Neural progenitor cell (in vitro differentiated cells): ENCODE data around the gene NEURL4. TPM values are rescaled to one million over a fixed set of nuclear protein-coding genes. Genes with fewer than 3 reads are reported as not detected.

Source experiments
- DNase-seq: peaks from one replicate; pipeline ENCODE4 v3.0.0-alpha.2; 2016; ENCODE audit warnings: low spot score
- H2AFZ ChIP-seq: fragments of 200-600 bp; sonication (generic); replicated peaks from 2 replicates; pipeline ENCODE4 v1.6.1; 2016; ENCODE audit warnings: antibody characterized with exemption
- H3F3A ChIP-seq: fragments of 200-600 bp; sonication (generic); 2 replicates; pipeline ENCODE4 v1.6.1; 2016; ENCODE audit warnings: antibody characterized with exemption, low read depth
- H3K27ac ChIP-seq: fragments of 200-600 bp; sonication (generic); 2 replicates; pipeline ENCODE4 v1.5.1; 2016; ENCODE audit warnings: mild to moderate bottlenecking
- H3K27me3 ChIP-seq: fragments of 200-600 bp; sonication (generic); 2 replicates; pipeline ENCODE4 v1.6.1; 2016; ENCODE audit warnings: mild to moderate bottlenecking, moderate library complexity
- H3K36me3 ChIP-seq: fragments of 200-600 bp; sonication (generic); 2 replicates; pipeline ENCODE4 v1.5.1; 2016
- H3K4me1 ChIP-seq: fragments of 200-600 bp; sonication (generic); 2 replicates; pipeline ENCODE4 v1.6.1; 2016; ENCODE audit warnings: mixed run types
- H3K4me2 ChIP-seq: fragments of 200-600 bp; sonication (generic); 2 replicates; pipeline ENCODE4 v1.6.1; 2016
- H3K4me3 ChIP-seq: fragments of 200-600 bp; sonication (generic); 2 replicates; pipeline ENCODE4 v1.5.1; 2016
- H3K79me2 ChIP-seq: fragments of 200-600 bp; sonication (generic); 2 replicates; pipeline ENCODE4 v1.6.1; 2016; ENCODE audit warnings: low read depth
- H3K9ac ChIP-seq: fragments of 200-600 bp; sonication (generic); 2 replicates; pipeline ENCODE4 v1.6.1; 2016
- H3K9me3 ChIP-seq: fragments of 200-600 bp; sonication (generic); 2 replicates; pipeline ENCODE4 v1.5.1; 2016; ENCODE audit warnings: low read depth
- H4K20me1 ChIP-seq: fragments of 200-600 bp; sonication (generic); 2 replicates; pipeline ENCODE4 v1.6.1; 2016; ENCODE audit warnings: low read depth
- H3K27ac Mint-ChIP-seq: 3 replicates; pipeline ENCODE4 v1.8.0; 2021; ENCODE audit warnings: mixed read lengths
- H3K27me3 Mint-ChIP-seq: 2 replicates; pipeline ENCODE4 v1.8.0; 2022; ENCODE audit warnings: low read depth, mild to moderate bottlenecking, inconsistent platforms, moderate library complexity, mixed read lengths; ENCODE audit not compliant: insufficient read depth
- H3K36me3 Mint-ChIP-seq: 3 replicates; pipeline ENCODE4 v1.8.0; 2021; ENCODE audit warnings: mixed read lengths
- H3K4me1 Mint-ChIP-seq: 3 replicates; pipeline ENCODE4 v1.8.0; 2021; ENCODE audit warnings: mixed read lengths
- H3K4me3 Mint-ChIP-seq: 3 replicates; pipeline ENCODE4 v1.8.0; 2021; ENCODE audit warnings: mild to moderate bottlenecking, moderate library complexity, mixed read lengths
- H3K9me3 Mint-ChIP-seq: 3 replicates; pipeline ENCODE4 v1.8.0; 2020; ENCODE audit warnings: mixed read lengths
- CTCF ChIP-seq: fragments of 200-600 bp; sonication (generic); IDR thresholded peaks from 2 replicates; pipeline ENCODE4 v1.5.1; 2017; ENCODE audit warnings: antibody characterized with exemption, mild to moderate bottlenecking
- EZH2 ChIP-seq: fragments of 200-600 bp; sonication (generic); IDR thresholded peaks from 2 replicates; pipeline ENCODE4 v1.6.1; 2017; ENCODE audit warnings: antibody characterized with exemption, mild to moderate bottlenecking, moderate library complexity
- EZH2phosphoT487 ChIP-seq: fragments of 200-600 bp; sonication (generic); IDR thresholded peaks from 2 replicates; pipeline ENCODE4 v1.6.1; 2017; ENCODE audit warnings: antibody characterized with exemption
- total RNA-seq: library from RNA; depleted of rRNA; stranded (reverse); fragments of >200 nt; gene quantifications from 2 replicates; pipeline ENCODE4 v1.2.3, GENCODE V29; 2015; ENCODE audit warnings: low replicate concordance

Gene NEURL4
- total RNA-seq, 1 donor from 2014 or later: 5.1 TPM

- H3K27ac Mint-ChIP-seq: no peak overlapping the region
These were observed 18.7 kb upstream of the NEURL4 start for GRCh38 chr17:7347630-7348477.

GRCh38 chr17:7346761-7347614 is 17.9 kb upstream of the NEURL4 start:
- no peak overlapping the region for H3K27ac ChIP-seq
- no peaks in the 10 kb centered on the region for H3K9me3 ChIP-seq
- H3K36me3 ChIP-seq: no peaks in the 10 kb centered on the region
- no peak for DNase-seq
- peaks cover 9% of the 10 kb centered on the region for H3K27me3 Mint-ChIP-seq
- peak overlapping the region; percentile 68 for H3K4me3 Mint-ChIP-seq
- no peak overlapping the region for H3K9ac ChIP-seq
- H3F3A ChIP-seq: peaks cover 38% of the 10 kb centered on the region
- H3K9me3 Mint-ChIP-seq: no peaks in the 10 kb centered on the region
- peaks cover 9% of the 10 kb centered on the region for H3K4me1 ChIP-seq
- no peak overlapping the region for H3K4me2 ChIP-seq
- H3K4me1 Mint-ChIP-seq: peaks cover 22% of the 10 kb centered on the region
- H2AFZ ChIP-seq: no peak overlapping the region
- peaks cover 7% of the 10 kb centered on the region for H4K20me1 ChIP-seq
- peaks cover 8% of the 10 kb centered on the region for H3K27me3 ChIP-seq
- H3K36me3 Mint-ChIP-seq: no peaks in the 10 kb centered on the region
- no peaks in the 10 kb centered on the region for H3K79me2 ChIP-seq
- no peak for TF ChIP-seq EZH2phosphoT487
- no peak overlapping the region for H3K4me3 ChIP-seq
- no peak overlapping the region for H3K27ac Mint-ChIP-seq

More at GRCh38 chr17:7347630-7348477, 18.7 kb upstream of the NEURL4 start:
- Histone ChIP-seq H3K79me2 (no peaks in the 10 kb centered on the region), H4K20me1 (peaks cover 7% of the 10 kb centered on the region), H3K4me1 (peaks cover 9% of the 10 kb centered on the region), H3K9me3 (no peaks in the 10 kb centered on the region), H3K4me2 (no peak overlapping the region), H2AFZ (no peak overlapping the region), H3F3A (peaks cover 46% of the 10 kb centered on the region), H3K4me3 (no peak overlapping the region), H3K27ac (no peak overlapping the region), H3K27me3 (peaks cover 8% of the 10 kb centered on the region), H3K9ac (no peak overlapping the region), H3K36me3 (no peaks in the 10 kb centered on the region)
- peaks cover 9% of the 10 kb centered on the region for H3K27me3 Mint-ChIP-seq
- DNase-seq: no peak
- H3K9me3 Mint-ChIP-seq: no peaks in the 10 kb centered on the region
- H3K36me3 Mint-ChIP-seq: no peaks in the 10 kb centered on the region
- peaks cover 28% of the 10 kb centered on the region for H3K4me1 Mint-ChIP-seq
- TF ChIP-seq EZH2 (no peak), EZH2phosphoT487 (no peak), CTCF (no peak)
- H3K4me3 Mint-ChIP-seq: peak overlapping the region; percentile 73

GRCh38 chr17:7343250-7343649 is 14.1 kb upstream of the NEURL4 start:
- DNase-seq: no peak
- TF ChIP-seq EZH2 (no peak), CTCF (no peak), EZH2phosphoT487 (no peak)
- no peaks in the 10 kb centered on the region for H3K36me3 Mint-ChIP-seq
- no peak overlapping the region for H3K27ac ChIP-seq
- peaks cover 5% of the 10 kb centered on the region for H3F3A ChIP-seq
- H4K20me1 ChIP-seq: no peaks in the 10 kb centered on the region
- peaks cover 3% of the 10 kb centered on the region for H3K4me1 Mint-ChIP-seq
- no peaks in the 10 kb centered on the region for H3K36me3 ChIP-seq
- no peak overlapping the region for H2AFZ ChIP-seq
- no peak overlapping the region for H3K9ac ChIP-seq
- H3K9me3 ChIP-seq: no peaks in the 10 kb centered on the region
- H3K27me3 Mint-ChIP-seq: peaks cover 7% of the 10 kb centered on the region
- H3K9me3 Mint-ChIP-seq: no peaks in the 10 kb centered on the region
- no peak overlapping the region for H3K27ac Mint-ChIP-seq
- no peak overlapping the region for H3K4me3 ChIP-seq
- no peaks in the 10 kb centered on the region for H3K79me2 ChIP-seq
- no peak overlapping the region for H3K4me3 Mint-ChIP-seq
- H3K4me1 ChIP-seq: no peaks in the 10 kb centered on the region
- no peaks in the 10 kb centered on the region for H3K27me3 ChIP-seq
- no peak overlapping the region for H3K4me2 ChIP-seq
